Epithelial cell of prostate (primary cell): ENCODE data around the gene DPP7.

Experiments used
- DNase-seq: peaks from one replicate; pipeline ENCODE4 v3.0.0-alpha.2; 2011; ENCODE audit warnings: low read depth, low spot score
- H3K27ac ChIP-seq: fragments of 450-650 bp; 2 replicates; pipeline ENCODE4 v1.5.1; 2017; ENCODE audit warnings: mild to moderate bottlenecking

Gene DPP7

DNA sequence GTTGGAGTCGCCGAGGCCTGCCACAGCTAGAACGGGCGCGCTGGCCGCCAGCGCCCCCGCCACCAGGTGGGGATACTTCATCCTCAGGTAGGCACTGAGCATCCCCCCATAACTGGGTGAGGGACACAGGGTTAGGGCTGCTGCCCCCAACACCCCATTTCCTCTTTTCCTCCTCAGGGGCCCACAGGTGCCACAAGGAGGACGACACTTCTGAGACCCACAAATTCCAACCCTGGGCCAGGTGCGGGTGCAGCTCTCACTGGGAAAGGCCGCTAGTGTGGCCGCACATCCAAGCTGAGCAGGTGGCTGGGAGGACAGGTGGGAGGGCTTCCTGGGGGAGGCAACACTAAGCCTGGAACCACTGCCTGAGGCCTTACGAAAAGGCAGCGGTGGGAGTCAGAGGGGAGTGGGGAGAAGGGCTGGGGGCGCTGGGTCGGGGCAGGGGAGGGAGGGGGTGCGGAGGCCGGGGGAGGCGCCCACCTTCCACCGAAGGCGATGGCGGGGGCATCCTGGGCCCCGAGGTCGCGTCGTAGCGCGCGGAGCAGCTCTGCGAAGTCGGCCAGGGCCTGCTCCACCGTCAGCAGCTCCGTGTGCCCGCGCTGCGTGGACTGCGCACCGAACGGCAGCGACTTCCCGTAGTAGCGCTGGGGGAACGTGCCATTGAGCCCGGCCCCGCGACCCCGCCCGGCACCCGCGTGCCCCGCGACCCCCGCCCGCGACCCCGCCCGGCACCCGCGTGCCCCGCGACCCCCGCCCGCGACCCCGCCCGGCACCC, 961 bp downstream of the DPP7 start:
- DNase-seq = no peak
- no peak overlapping the region for H3K27ac ChIP-seq

DNA sequence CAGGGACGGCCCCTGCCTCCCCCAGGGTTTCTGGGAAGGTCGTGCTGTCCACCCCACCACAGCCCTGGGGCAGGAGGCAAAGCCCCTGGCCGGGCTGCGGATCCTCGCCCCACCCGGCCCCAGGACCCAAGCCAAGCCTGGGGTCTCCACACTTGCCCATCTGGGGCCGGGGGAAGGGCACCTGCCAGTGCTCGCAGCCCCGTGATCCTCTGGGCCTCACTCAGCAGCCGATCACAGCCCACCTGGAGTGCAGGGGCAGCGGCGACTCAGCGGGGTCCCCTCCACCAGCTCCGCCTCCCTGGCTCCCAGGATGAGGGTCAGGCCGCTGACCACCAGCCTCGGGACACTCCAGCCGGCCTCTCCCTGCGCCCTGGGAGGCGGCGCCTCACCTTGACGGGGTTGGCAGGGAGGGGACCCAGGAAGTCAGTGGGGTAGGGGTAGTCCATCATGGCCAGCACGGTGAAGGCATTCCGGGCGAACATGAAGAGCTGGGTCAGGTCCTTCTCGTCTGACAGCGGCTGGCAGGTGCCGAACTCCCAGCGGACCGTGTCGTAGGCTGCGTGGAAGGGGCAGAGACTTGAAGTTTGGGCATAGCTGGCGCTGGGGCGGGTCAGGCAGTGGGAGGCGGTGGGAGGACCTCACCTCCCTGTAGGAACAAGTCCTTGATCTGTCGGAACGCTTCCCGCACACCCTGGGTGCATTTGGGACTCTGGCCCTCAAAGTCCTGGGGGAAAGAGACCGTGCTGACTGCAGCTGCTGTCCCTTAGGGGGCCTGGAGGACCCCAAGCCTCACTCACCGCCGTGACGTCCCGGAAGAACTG, 1.8 kb downstream of the DPP7 start:
- DNase-seq = no peak
- H3K27ac ChIP-seq = no peak overlapping the region

- DNase-seq = no peak
- no peak overlapping the region for H3K27ac ChIP-seq
Measured at GRCh38 chr9:137111788-137112563, 2.6 kb downstream of the DPP7 start.

DNA sequence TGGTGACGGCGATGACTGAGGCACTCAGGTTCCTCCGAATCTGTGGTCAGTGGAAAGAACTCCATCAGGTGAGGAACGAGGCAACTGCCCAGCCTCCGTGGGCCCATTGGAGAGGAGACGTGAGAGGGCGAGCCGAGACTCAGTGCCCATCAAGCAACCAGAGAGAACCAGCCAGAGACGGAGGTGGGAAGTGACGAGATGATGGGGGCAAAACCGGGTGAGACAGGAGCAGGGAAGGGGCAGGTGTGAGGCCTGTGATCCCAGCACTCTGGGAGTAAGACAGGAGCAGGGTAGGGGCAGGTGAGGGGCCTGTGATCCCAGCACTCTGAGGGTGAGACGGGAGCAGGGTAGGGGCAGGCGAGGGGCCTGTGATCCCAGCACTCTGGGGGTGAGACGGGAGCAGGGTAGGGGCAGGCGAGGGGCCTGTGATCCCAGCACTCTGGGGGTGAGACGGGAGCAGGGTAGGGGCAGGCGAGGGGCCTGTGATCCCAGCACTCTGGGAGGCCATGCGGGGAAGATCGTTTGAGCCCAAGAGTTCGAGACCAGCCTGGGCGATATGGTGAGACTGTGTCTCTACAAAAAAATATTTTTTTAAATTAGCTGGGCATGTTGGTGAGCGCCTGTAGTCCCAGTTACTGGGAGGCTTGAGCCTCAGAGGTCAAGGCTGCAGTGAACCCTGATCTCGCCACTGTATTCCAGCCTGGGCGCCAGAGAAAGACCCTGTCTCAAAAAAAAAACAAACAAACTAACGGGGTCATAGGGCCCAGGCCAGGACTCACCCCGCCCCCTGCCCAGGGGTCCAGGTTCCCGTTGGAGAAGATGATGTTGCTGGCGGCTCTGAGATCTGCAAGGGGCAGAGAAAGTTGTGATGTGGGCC, 3.4 kb downstream of the DPP7 start:
- no peak for DNase-seq
- no peak overlapping the region for H3K27ac ChIP-seq

DNA sequence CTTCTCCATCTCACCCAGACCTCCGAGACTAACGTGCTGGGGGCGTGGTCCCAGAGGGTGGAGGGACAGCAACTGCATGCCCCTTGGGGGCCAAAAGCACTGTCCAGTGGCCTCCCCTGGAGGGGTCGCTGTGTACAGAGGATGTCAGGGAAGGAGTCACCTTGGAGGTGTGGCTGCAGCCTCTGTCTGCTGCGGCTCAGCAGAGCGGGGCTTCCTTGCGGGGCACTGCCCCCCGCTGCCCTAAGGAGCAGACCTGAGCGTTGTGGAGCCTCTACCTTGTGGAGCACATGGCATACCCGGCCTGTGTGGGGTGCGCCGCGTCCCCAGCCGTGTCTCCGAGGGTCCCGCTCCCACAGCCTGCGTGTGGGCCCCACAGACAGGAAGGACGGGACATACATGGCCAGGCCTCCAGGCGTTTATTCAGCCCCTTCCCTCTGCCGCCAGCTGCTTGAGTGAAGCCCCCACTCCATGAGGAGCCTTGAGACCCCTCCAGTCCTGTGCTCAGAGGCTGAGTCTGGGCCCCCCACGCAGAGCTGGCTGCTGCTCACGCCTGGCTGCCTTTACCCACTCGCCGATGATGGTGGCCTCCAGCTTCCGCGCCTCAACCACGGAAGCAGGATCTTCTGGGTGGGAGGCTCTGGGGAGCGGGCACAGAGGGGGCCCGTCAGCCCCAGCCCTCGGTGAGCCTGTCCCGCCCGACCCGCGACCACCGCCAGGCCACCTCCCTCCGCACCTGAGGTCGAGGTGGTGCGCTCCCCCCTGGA, 4.2 kb downstream of the DPP7 start:
- DNase-seq = no peak

DNA sequence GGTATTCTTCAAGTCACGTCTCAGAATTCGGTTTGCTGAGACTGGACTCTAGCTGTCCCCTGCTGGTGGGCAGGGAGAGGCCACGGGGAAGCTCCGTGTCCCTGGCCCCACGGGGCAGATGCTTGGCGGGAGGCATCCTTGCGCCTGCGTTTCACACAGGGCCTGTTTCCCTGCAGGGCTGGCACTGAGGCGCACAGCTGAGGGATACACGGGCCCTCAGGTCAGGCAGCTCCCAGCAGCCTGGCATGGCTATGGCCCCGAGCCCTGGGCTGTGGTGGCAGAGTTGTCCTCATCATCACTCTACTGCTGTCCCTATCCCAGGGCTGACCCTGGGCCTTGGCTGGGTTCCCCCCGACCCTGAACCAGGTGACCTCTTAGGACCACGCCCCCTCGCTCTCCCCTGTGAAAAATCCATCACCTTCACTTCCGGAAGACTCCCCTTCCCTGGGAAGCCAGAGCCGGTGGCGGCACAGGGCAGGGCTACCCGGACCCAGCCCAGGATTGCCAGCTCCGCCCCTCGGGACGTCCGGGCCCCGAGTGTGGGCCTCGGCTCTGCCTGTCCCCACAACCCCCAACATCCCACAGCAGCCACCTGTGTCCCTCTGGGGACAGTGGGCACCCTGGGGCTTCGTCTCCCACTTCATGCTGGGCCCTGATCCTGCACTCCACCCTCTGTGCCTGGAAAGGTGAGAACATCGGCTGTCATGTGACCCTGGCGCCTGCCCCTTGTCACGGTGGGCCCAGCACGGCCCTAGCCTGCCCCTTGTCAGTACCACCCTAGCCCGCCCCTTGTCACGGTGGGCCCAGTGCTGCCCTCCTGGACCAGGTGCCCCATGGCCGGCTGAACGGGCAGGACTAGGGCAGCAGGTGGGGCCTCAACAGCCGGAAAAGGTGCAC, 5.0 kb downstream of the DPP7 start:
- DNase-seq = no peak
- H3K27ac ChIP-seq = no peak overlapping the region

More for the DNA sequence above, 4.2 kb downstream of the DPP7 start:
- no peak overlapping the region for H3K27ac ChIP-seq

GRCh38 chr9:137108608-137109249, 5.8 kb downstream of the DPP7 start:
- H3K27ac ChIP-seq = no peak overlapping the region
- DNase-seq = no peak

DNA sequence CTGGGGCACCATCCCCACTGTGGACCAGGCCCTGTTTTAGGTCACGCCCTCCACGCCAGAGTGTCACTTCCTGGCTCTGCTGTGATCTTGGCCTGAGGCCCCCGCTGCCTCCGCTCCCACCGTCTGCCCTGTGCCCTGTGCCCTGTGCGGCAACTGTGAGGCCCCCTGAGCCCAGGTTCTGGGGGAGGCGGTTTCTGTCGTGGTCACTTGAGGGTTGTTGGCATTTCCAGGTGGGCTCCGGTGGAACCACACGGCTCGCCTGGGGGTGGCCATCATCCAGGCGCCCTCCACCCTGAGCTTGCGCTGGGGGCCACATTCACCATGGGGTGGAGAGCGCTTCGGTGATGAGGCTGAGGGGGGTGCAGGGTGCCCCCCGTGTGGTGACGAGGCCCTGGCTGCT, 6.6 kb downstream of the DPP7 start:
- H3K27ac ChIP-seq = no peak overlapping the region
- no peak for DNase-seq

GRCh38 chr9:137107312-137107921, 7.1 kb downstream of the DPP7 start:
- no peak for DNase-seq
- H3K27ac ChIP-seq = no peak overlapping the region

DNA sequence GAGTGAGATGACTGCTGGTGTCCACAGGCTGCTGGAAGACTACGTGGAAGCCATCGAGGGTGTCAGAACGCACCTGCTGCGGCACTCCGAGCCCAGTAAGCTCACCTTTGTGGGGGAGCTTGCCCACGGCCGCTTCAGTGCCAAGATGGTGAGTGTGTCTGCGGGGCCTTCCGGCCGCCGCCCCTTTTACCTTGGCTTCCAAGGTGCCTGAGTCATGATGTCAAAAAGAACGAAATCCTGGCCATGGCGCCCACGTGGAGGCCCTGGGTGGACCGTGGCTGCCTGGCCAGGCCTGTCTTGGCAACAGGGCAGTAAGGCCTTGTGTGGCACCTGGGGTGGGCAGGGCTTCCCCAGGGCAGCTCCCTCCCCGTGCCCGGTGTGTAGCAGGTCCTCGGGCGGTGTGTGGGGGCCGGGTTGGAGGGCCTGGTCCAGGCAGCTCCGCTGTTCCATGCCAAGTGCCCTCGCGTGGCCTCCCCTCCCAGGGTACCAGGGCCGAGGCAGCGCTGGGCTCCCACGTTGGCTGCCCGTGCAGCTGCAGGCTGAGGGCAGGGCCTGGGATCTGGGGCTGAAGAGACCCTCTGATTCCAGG, 7.8 kb downstream of the DPP7 start:
- DNase-seq = no peak
- no peak overlapping the region for H3K27ac ChIP-seq

- no peak overlapping the region for H3K27ac ChIP-seq
- no peak for DNase-seq
Measured at GRCh38 chr9:137105814-137106661, 8.5 kb downstream of the DPP7 start.

DNA sequence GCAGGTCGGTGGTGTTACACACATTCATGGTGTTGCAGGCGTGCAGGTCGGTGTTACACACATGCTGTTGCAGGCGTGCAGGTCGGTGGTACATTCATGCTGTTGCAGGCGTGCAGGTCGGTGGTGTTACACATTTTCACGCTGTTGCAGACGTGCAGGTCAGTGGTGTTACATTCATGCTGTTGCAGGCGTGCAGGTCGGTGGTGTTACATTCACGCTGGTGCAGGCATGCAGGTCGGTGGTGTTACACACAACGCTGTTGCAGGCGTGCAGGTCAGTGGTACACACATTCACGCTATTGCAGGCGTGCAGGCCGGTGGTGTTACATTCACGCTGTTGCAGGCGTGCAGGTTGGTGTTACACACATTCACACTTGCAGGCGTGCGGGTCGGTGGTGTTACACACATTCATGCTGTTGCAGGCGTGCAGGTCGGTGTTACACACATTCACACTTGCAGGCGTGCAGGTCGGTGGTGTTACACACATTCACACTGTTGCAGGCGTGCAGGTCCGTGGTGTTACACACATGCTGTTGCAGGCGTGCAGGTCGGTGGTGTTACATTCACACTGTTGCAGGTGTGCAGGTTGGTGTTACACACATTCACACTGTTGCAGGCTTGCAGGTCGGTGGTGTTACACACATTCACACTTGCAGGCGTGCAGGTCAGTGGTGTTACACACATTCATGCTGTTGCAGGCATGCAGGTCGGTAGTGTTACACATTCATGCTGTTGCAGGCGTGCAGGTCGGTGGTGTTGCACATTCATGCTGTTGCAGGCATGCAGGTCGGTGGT, 11.1 kb downstream of the DPP7 start:
- H3K27ac ChIP-seq = no peak overlapping the region
- no peak for DNase-seq

GRCh38 chr9:137099231-137099630, 15.3 kb downstream of the DPP7 start:
- no peak for DNase-seq
- H3K27ac ChIP-seq = no peak overlapping the region

GRCh38 chr9:137097761-137098462, 16.6 kb downstream of the DPP7 start:
- no peak for DNase-seq
- H3K27ac ChIP-seq = no peak overlapping the region
